GM12873 (cell line): ENCODE results near the gene GAPDH.

Experiments used
- TF ChIP-seq, protein P1 (sequence below): IDR thresholded peaks from 2 replicates; pipeline ENCODE4 v1.5.1; 2012; ENCODE audit warnings: low read depth, mild to moderate bottlenecking, moderate library complexity, low read length, control low read depth; ENCODE audit not compliant: insufficient read depth; ENCODE audit errors: missing control alignments

GAPDH gene

DNA sequence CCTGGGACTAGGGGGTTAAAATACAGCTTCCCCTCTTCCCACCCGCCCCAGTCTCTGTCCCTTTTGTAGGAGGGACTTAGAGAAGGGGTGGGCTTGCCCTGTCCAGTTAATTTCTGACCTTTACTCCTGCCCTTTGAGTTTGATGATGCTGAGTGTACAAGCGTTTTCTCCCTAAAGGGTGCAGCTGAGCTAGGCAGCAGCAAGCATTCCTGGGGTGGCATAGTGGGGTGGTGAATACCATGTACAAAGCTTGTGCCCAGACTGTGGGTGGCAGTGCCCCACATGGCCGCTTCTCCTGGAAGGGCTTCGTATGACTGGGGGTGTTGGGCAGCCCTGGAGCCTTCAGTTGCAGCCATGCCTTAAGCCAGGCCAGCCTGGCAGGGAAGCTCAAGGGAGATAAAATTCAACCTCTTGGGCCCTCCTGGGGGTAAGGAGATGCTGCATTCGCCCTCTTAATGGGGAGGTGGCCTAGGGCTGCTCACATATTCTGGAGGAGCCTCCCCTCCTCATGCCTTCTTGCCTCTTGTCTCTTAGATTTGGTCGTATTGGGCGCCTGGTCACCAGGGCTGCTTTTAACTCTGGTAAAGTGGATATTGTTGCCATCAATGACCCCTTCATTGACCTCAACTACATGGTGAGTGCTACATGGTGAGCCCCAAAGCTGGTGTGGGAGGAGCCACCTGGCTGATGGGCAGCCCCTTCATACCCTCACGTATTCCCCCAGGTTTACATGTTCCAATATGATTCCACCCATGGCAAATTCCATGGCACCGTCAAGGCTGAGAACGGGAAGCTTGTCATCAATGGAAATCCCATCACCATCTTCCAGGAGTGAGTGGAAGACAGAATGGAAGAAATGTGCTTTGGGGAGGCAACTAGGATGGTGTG, 1.9 kb downstream of the GAPDH start:
- TF ChIP-seq, protein P1, sequence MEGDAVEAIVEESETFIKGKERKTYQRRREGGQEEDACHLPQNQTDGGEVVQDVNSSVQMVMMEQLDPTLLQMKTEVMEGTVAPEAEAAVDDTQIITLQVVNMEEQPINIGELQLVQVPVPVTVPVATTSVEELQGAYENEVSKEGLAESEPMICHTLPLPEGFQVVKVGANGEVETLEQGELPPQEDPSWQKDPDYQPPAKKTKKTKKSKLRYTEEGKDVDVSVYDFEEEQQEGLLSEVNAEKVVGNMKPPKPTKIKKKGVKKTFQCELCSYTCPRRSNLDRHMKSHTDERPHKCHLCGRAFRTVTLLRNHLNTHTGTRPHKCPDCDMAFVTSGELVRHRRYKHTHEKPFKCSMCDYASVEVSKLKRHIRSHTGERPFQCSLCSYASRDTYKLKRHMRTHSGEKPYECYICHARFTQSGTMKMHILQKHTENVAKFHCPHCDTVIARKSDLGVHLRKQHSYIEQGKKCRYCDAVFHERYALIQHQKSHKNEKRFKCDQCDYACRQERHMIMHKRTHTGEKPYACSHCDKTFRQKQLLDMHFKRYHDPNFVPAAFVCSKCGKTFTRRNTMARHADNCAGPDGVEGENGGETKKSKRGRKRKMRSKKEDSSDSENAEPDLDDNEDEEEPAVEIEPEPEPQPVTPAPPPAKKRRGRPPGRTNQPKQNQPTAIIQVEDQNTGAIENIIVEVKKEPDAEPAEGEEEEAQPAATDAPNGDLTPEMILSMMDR: no peak

DNA sequence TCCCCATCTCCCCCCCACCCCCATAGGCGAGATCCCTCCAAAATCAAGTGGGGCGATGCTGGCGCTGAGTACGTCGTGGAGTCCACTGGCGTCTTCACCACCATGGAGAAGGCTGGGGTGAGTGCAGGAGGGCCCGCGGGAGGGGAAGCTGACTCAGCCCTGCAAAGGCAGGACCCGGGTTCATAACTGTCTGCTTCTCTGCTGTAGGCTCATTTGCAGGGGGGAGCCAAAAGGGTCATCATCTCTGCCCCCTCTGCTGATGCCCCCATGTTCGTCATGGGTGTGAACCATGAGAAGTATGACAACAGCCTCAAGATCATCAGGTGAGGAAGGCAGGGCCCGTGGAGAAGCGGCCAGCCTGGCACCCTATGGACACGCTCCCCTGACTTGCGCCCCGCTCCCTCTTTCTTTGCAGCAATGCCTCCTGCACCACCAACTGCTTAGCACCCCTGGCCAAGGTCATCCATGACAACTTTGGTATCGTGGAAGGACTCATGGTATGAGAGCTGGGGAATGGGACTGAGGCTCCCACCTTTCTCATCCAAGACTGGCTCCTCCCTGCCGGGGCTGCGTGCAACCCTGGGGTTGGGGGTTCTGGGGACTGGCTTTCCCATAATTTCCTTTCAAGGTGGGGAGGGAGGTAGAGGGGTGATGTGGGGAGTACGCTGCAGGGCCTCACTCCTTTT, 2.7 kb downstream of the GAPDH start:
- TF ChIP-seq, protein P1: no peak

DNA sequence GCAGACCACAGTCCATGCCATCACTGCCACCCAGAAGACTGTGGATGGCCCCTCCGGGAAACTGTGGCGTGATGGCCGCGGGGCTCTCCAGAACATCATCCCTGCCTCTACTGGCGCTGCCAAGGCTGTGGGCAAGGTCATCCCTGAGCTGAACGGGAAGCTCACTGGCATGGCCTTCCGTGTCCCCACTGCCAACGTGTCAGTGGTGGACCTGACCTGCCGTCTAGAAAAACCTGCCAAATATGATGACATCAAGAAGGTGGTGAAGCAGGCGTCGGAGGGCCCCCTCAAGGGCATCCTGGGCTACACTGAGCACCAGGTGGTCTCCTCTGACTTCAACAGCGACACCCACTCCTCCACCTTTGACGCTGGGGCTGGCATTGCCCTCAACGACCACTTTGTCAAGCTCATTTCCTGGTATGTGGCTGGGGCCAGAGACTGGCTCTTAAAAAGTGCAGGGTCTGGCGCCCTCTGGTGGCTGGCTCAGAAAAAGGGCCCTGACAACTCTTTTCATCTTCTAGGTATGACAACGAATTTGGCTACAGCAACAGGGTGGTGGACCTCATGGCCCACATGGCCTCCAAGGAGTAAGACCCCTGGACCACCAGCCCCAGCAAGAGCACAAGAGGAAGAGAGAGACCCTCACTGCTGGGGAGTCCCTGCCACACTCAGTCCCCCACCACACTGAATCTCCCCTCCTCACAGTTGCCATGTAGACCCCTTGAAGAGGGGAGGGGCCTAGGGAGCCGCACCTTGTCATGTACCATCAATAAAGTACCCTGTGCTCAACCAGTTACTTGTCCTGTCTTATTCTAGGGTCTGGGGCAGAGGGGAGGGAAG, 3.5 kb downstream of the GAPDH start:
- TF ChIP-seq, protein P1: peak; percentile 82

DNA sequence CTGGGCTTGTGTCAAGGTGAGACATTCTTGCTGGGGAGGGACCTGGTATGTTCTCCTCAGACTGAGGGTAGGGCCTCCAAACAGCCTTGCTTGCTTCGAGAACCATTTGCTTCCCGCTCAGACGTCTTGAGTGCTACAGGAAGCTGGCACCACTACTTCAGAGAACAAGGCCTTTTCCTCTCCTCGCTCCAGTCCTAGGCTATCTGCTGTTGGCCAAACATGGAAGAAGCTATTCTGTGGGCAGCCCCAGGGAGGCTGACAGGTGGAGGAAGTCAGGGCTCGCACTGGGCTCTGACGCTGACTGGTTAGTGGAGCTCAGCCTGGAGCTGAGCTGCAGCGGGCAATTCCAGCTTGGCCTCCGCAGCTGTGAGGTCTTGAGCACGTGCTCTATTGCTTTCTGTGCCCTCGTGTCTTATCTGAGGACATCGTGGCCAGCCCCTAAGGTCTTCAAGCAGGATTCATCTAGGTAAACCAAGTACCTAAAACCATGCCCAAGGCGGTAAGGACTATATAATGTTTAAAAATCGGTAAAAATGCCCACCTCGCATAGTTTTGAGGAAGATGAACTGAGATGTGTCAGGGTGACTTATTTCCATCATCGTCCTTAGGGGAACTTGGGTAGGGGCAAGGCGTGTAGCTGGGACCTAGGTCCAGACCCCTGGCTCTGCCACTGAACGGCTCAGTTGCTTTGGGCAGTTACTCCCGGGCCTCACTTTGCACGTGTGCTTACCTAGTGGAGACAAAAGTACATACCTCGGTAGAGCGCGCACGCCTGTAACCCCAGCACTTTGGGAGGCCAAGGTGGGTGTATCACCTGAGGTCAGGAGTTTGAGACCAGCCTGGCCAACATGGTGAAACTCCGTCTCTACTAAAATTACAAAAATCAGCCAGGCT, 4.3 kb downstream of the GAPDH start:
- TF ChIP-seq, protein P1: no peak

DNA sequence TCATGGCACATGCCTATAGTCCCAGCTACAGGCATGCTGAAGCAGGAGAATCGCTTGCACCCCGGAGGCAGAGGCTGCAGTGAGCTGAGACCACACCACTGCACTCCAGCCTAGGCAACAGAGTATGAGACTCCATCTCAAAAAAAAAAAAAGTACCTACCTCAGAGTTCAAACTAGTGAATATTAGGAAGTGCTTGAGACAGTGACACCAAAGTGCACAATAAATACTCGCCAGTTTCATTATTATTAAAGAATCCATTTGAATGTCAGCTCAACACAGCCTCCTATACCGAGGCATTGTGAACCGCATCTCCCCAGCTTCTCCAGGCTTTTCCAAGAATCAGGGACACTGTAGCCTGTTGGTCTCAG, 5.0 kb downstream of the GAPDH start:
- TF ChIP-seq, protein P1: no peak

DNA sequence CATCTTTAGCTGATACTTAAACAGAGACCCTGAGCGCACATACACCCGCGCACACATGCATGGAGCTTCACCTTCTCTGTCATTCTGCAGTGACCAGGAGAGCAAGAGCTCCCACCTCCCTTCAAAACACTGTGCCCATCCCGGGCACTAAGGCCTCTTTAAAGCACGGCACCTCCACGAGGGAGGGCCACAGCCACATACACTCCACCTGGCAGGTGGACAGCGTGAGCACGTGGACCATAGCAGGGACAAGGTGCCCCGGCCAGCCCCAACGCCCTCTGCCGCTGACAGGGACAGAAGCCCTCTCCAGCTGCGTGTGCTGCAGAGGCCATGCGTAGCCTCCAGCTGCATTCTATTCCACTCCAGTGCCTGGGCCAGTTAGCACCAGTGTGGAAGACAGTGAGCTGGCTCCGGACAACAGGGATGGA, 5.4 kb downstream of the GAPDH start:
- TF ChIP-seq, protein P1: no peak
